Measurements from ENCODE around the gene AKAP10. TPM values are rescaled to one million over a fixed set of nuclear protein-coding genes. Genes with fewer than 3 reads are reported as not detected.
"Not testable (repeated sequence)": the region's sequence is repeated elsewhere in the genome, so short reads cannot be mapped to it uniquely, and the experiment has no call there.

AKAP10 gene
- total RNA-seq, 1 donor from 2014 or later = 38.4 TPM

DNA sequence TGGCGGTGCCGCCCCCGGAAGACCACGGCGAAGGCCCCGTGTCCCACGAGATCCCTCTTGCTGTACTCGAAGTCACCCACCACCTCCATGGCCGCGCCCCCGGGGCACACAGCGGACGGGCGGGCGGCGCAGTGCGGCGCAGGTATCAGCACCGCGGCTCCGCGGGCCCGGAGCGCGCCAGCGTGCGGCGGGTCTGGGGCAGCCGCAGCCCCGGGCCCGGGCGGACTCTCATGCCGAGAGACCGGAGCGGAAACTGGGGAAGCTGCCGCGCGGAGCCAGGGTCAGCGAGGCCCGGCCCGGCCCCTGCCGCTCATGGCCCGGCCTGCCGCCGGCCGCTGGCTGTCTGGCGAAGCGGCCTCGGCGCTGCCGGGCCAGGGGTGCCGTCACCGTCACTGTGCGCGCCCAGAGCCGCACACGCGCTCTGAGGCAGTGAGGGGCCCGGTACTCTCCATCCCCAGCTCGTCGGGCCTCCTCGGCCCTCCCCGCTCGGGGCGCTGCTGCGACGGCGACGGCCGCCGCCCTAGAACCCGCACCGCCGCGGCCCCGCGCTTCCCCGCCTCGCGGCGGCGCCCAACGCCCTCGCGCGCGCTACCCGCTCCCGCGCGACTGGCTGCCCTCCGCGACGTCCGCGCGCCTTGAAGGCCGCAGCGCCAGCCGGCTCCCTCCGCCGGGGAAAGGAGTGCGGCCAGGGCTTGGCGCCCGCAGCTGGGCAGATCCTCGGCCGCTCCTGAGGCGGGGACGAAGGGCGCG, 110.1 kb downstream of the AKAP10 start, which contains the start of gene ULK2:
TSS of gene ULK2 (minus strand) at position 608 of the 750 bp plus-strand sequence. CDS start at position 89, 519 bp downstream.
- Mint-ChIP-seq H3K27ac (peak within 1 kb of the TSS; percentile 46), H3K9me3 (no peaks in the 10 kb centered on the region), H3K4me1 (ENCODE audit: low read depth) (peaks cover 15% of the 10 kb centered on the region), H3K36me3 (ENCODE audit: low read depth) (peaks cover 10% of the 10 kb centered on the region), H3K27me3 (ENCODE audit: low read depth) (no peaks in the 10 kb centered on the region), H3K4me3 (ENCODE audit: low read depth) (peak within 1 kb of the TSS; percentile 83)
- intact Hi-C loops (cut with micrococcal nuclease) = no loop called here
- DNase-seq (ENCODE audit: low spot score) = peak; percentile 34

DNA sequence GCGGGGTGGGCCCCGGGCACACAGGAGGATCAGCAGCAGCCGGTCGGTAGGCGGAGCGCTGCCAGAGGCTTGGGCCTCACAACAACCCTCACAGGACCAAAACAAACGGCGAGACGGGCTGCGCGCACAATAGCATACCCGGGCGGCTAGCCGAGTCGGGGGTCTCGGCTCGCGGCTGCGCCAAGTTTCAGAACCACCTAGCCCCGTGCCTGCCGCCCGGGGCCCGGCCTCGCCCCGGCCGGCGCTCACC, 110.6 kb downstream of the AKAP10 start:
- no peaks in the 10 kb centered on the region for H3K27me3 Mint-ChIP-seq (ENCODE audit: low read depth)
- intact Hi-C loops (cut with micrococcal nuclease) = no loop called here
- H3K4me1 Mint-ChIP-seq (ENCODE audit: low read depth) = peaks cover 15% of the 10 kb centered on the region
- H3K4me3 Mint-ChIP-seq (ENCODE audit: low read depth) = peak overlapping the region; percentile 83
- peak overlapping the region; percentile 46 for H3K27ac Mint-ChIP-seq
- peak; percentile 50 for DNase-seq (ENCODE audit: low spot score)
- peaks cover 10% of the 10 kb centered on the region for H3K36me3 Mint-ChIP-seq (ENCODE audit: low read depth)
- no peaks in the 10 kb centered on the region for H3K9me3 Mint-ChIP-seq

DNA sequence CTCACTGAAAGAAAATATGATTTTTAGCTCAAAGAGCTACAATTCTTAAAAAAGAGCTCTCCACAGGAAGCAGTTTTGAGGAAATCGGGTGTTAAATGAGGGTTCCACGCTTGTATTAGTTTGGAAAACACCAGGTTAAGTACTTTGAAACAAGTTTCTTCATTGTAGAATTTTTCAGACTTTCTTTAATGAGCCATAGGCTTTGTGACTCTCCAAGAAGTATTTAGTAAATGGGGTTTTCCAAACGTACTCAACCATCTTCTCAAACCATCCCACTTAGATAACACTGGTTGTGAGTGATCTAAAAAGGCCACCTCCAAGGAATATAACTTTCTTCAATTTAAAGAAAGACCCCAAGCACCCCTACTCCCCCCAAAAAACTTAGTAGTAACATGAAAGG, 112.6 kb downstream of the AKAP10 start:
- peak overlapping the region; percentile 65 for H3K4me3 Mint-ChIP-seq (ENCODE audit: low read depth)
- H3K27ac Mint-ChIP-seq = no peak overlapping the region
- no peak for DNase-seq (ENCODE audit: low spot score)
- peaks cover 10% of the 10 kb centered on the region for H3K36me3 Mint-ChIP-seq (ENCODE audit: low read depth)
- no peaks in the 10 kb centered on the region for H3K9me3 Mint-ChIP-seq
- peaks cover 15% of the 10 kb centered on the region for H3K4me1 Mint-ChIP-seq (ENCODE audit: low read depth)
- H3K27me3 Mint-ChIP-seq (ENCODE audit: low read depth) = no peaks in the 10 kb centered on the region
- intact Hi-C loops (cut with micrococcal nuclease) = no loop called here

DNA sequence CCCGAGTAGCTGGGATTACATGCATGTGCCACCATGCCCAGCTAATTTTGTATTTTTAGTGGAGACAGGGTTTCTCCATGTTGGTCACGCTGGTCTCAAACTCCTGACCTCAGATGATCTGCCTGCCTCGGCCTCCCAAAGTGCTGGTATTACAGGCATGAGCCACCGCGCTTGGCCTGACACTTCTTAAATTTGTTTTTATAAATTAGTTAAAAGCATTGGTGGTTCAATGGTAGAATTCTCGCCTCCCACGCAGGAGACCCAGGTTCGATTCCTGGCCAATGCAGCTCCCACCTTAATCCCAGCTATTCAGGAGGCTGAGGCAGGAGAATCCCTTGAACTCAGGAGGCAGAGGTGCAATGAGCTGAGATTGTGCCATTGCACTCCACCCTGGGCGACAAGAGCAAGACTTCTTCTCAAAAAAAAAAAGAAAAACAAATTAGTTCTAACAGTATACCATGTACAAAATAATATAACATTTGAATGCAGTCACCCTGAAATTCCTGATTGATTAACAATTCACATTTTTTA, 116.9 kb downstream of the AKAP10 start:
- H3K4me1 Mint-ChIP-seq (ENCODE audit: low read depth); H3K9me3 Mint-ChIP-seq; H3K27me3 Mint-ChIP-seq (ENCODE audit: low read depth); H3K4me3 Mint-ChIP-seq (ENCODE audit: low read depth); DNase-seq (ENCODE audit: low spot score); H3K27ac Mint-ChIP-seq; H3K36me3 Mint-ChIP-seq (ENCODE audit: low read depth); intact Hi-C loops (cut with micrococcal nuclease): not testable (repeated sequence)

DNA sequence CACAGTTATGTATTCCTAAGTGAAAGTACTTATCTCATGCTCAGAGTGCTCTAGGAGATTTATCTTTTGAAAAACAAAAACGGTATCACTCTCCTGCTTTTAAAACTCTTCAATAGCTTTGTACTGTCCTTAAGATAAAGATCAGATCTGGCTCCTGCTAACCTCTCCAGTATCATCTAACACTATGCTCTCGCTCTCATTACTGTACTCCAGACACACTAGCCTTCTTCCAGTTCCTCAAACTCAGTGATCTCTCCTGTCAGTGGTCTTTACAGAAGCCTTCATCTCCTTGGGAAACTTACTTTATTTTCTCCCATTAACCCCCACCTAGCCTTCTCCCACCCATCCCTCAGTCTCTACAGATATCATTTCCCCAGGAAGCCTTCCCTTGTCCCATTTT, 120.0 kb downstream of the AKAP10 start:
- Mint-ChIP-seq H3K27ac (no peak overlapping the region), H3K36me3 (ENCODE audit: low read depth) (no peaks in the 10 kb centered on the region), H3K27me3 (ENCODE audit: low read depth) (no peaks in the 10 kb centered on the region), H3K9me3 (no peaks in the 10 kb centered on the region), H3K4me1 (ENCODE audit: low read depth) (no peaks in the 10 kb centered on the region), H3K4me3 (ENCODE audit: low read depth) (no peak overlapping the region)
- no peak for DNase-seq (ENCODE audit: low spot score)
- intact Hi-C loops (cut with micrococcal nuclease) = no loop called here

Other genes starting within 250 kb of the AKAP10 start
- not detected in 2 replicates for gene ALDH3A1, start 229.5 kb downstream of the AKAP10 start, total RNA-seq
- gene ULK2, start 109.9 kb downstream of the AKAP10 start, total RNA-seq = 12.3 and 13.1 TPM in 2 replicates
- gene SPECC1, start 31.5 kb upstream of the AKAP10 start, total RNA-seq = 4.7 and 6.8 TPM in 2 replicates

All from activated T-helper 2 cell treated with anti-CD3 and anti-CD28 coated beads, Interferon-gamma antibody, Interleukin-2, Interleukin-4, amounts not matched to agents 10 μg/mL and 5 μg/mL and 100 μg/mL, durations not matched to agents 14 hours and 24 hours and 36 hours (primary cell).